Umbilical cord (tissue), 2 donors: Measurements from ENCODE around the gene TRIM54. TPM values are rescaled to one million over a fixed set of nuclear protein-coding genes. Genes with fewer than 3 reads are reported as not detected.
A peak's percentile ranks its signal among the peaks of the same experiment; 100 is the strongest.
"Not testable (repeated sequence)": the region's sequence is repeated elsewhere in the genome, so short reads cannot be mapped to it uniquely, and the experiment has no call there.

Experiments used
- DNase-seq: peaks from one replicate; pipeline ENCODE4 v3.0.0-alpha.2; 2015; ENCODE audit warnings: low spot score
- total RNA-seq: library from RNA; depleted of rRNA; stranded (reverse); fragments of >200 nt; gene quantifications from one replicate; pipeline ENCODE4 v1.2.3, GENCODE V29; 2014; ENCODE audit warnings: low replicate concordance; ENCODE audit not compliant: insufficient read depth

The TRIM54 gene
- total RNA-seq, 1 donor from 2014 or later: 5.1 TPM

DNA sequence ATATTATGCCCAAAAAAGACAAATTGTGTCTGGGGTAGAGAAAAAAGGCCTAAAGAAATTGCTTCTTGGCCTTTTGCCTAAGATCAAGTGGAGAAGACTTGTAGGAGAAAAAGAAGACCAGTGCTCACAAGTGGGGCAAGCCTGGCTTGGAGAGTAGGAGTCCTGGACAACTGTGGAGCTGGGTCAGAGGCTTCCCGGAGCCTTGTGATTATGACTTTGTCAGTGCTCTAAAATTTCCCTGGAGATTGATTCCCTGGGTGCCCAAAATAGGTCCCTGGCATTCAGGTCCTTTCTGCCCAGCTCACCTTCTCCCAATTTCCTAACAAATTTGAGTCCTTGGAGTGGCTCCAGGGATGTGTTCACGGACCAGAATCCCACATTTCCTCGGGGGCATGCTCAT is 787 bp upstream of the TRIM54 start:
- no peak for DNase-seq

GRCh38 chr2:27282892-27283291 is 663 bp downstream of the TRIM54 start:
- no peak for DNase-seq

- DNase-seq: no peak
Observed at GRCh38 chr2:27284996-27285395, 2.8 kb downstream of the TRIM54 start.

GRCh38 chr2:27285481-27285880 is 3.3 kb downstream of the TRIM54 start:
- DNase-seq: no peak

DNA sequence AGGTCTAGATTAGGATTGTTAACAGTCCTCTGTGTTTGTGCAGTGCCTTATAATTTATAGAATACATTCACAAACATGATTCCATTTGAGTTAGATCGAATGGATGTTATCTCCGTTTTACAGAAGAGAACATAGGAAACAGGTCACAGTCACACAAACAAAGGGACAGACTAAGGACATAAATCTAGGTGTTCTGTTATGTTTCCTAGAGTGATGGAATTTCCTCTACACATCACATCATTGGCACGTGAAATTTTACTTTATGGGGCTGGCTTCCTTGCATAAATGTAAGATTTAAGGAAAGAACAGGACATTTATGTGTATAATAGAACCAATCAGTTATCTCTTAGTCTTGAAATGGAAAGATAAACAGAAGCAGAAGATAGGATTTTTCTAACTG is 6.4 kb downstream of the TRIM54 start:
- DNase-seq: no peak

DNA sequence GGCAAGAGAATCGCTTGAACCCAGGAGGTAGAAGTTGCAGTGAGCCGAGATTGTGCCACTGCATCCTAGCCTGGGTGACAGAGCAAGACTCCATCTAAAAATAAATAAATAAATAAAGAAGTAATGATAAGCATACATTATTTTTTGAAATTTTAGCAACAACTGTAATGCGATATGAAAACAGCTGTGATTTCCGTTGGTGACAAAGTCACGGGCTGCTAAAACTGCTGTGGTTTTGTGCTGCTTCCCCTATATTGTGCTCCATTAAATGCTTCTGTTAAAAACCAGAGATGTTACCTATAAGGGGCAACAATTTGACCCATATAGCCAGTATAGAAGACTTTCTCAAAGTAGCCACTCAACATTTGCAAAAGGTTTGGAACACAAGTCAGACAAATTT is 8.3 kb downstream of the TRIM54 start:
- DNase-seq: no peak

- no peak for DNase-seq
Observed at GRCh38 chr2:27291865-27292264, 9.6 kb downstream of the TRIM54 start.

DNA sequence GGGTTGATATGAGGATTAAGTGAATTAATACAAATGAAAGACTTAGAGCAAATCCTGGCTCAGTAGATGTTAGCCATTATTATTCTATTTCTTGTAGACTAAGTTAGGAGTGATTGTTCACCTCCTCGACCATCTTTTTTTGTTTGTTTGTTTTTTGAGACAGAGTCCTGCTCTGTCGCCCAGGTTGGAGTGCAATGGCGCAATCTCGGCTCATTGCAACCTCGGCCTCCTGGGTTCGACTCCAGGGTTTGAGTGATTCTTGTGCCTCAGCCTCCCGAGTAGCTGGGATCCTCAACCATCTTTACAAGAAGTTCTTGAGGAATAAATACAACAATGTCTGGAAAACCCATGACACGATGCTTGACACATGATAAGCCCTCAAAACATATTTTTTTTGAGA is 12.7 kb downstream of the TRIM54 start:
- no peak for DNase-seq

- DNase-seq: no peak
Observed at GRCh38 chr2:27296481-27296880, 14.3 kb downstream of the TRIM54 start.

DNA sequence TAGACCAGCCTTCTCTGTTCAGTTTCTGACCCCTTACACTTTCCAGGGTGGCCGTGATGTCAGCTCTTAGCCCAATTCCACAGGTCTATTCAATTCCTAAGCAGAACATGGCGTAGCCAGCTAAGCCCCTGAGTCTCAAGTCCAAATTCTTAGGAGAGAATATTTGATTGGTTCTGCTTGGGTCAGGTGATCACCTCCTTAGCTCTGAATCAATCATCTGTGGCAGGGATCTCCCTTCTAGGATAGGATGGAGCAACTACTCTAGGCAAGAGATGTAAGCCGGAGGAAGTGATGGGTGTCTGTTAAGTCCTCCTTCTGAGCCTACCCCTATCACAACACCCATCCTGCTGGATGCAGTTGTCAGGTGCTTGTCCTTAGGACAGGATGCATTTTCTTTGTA is 15.0 kb downstream of the TRIM54 start:
- no peak for DNase-seq

DNA sequence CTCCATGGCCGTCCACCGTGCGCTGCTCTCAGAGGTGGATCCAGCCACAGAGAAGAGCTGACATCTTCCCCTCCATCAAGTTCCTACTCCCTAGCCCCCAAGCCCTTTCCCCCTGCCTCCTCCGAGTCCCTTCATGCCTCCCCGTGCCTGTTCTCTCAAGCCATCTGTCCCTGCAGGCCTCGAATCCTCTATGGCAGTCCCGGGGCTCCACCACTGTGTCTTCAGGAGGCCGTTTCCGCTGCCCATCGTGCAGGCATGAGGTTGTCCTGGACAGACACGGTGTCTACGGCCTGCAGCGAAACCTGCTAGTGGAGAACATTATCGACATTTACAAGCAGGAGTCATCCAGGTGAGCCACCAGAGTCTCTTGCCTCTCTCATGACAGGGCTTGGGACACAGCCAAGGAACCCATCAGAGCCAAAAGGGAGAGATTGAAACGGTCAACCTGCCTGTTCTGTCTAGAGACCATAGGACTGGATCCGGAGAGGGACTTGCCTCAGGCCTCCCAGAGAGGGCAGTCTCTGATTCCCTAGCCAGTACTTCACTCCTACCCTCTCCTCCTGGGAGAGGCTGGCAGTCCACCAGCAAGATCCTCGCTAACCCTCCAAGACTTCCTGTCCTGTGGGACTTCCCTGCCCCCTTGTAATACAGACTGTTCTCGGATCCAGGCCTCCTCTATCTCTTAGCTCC is 16.3 kb downstream of the TRIM54 start:
- no peak for DNase-seq

DNA sequence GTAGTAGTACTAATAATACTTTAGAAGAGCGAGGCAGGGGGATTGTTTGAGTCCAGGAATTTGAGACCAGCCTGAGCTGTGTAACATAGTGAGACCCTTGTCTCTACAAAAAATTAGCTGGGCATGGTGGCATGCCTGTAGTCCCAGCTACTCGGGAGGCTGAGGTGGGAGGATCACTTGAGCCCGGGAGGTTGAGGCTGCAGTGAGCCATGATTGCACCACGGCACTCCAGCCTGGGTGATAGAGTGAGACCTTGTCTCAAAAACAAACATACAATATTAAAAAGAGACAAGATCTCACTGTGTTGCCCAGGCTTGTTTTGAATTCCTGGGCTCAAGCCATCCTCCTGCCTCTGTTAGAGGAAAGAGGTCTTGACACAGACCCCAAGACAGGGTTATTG is 18.4 kb downstream of the TRIM54 start:
- not testable (repeated sequence) for DNase-seq

DNA sequence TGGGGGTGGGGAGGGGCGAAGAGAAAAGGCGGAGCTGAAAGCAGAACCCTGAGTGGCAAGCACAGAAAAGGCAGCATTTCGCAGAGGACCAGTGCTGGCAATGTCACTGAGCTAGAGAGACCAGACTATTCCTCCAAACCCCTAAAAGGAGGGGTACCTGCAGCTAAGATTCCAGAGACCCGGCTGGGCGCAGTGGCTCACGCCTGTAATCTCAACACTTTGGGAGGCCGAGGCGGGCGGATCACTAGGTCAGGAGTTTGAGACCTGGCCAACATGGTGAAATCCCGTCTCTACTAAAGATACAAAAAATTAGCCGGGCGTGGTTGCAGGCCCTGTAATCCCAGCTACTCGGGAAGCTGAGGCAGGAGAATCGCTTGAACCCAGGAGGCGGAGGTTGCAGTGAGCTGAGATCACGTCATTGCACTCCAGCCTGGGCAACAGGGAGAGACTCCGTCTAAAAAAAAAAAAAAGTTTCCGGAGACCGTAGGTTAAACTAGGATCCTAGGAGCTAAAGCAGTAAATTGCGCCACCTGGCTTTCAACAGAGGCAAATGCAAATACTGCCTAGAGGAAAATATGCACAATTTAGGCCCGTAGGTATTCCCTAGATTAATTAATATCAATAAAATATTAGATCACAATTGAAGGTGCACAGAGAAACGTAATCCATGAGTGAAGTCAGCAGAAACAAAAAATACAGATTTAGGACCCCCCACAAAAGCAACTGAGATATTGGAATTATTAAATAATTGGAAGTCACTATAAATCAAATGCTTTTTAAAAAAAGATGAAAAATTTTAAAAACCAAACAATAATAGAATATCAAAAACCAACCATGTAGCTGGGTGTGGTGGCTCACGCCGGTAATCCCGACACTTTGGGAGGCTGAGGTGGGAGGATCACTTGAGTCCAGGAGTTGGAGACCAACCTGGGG is 21.1 kb downstream of the TRIM54 start:
- peak; percentile 62 for DNase-seq

- DNase-seq: no peak
Observed at GRCh38 chr2:27304488-27305240, 22.4 kb downstream of the TRIM54 start.

- no peak for DNase-seq
Observed at GRCh38 chr2:27305516-27305915, 23.3 kb downstream of the TRIM54 start.

DNA sequence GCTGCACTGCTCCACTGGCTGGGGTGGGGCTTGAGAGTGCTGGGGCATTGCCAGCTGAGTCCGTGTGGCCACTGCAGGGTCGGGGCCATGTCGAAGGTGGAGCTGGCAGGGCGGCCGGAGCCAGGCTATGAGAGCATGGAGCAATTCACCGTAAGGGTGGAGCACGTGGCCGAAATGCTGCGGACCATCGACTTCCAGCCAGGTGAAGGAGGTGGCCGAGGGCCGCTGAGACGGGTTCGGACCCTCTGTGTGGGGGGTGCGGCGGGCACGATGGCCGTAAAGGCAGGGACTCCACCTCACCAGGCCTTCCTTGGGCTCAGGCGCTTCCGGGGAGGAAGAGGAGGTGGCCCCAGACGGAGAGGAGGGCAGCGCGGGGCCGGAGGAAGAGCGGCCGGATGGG is 23.9 kb downstream of the TRIM54 start:
- no peak for DNase-seq

DNA sequence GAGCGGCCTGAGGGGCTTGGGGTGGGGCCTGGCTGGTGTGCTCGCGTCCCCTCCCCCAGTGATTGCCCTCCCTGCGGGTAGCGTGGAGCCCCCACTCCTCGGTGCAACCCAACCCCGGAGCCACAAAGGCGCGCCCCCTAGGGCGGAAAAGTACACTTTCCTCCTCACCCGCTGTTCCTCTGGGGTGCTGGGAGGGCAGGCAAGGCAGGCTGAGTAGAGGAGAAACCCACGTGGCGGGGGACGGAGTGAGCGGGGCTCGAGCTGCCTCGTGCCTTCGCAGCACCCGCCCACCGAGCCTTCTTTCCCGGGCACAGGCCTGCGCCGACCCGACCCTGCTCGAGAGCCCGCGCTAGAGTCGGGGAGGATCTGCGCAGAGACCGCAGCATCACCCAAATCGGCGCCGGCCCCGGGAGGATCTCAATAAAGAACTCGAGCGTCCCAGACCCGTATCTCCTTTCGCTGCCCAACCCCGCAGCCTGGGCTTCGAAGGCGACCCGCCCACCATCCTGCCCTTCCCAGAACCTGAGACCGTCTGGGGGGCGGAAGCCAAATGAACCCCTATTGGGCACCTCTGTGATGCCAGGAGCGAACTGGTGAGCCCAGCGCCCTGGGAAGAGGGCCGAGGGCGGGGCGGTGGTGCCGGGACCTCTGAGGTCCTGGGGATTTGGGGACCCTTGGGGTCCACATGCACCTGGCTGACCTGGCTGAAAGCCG is 24.5 kb downstream of the TRIM54 start:
- DNase-seq: no peak

DNA sequence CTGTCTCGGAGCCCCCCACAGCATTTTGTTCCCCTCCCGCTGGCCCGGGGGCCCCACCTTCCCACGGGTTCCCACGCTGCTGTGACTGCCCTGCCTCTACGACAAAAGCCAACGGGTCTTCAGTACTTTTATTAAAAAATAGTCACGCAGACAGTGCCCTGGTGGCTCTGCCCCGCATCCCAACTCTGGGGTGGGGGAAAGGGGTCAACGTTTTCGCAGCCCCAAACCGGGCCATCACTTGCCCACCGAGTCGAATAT is 25.0 kb downstream of the TRIM54 start:
- DNase-seq: no peak

- DNase-seq: no peak
Observed at GRCh38 chr2:27307545-27308358, 25.5 kb downstream of the TRIM54 start.

GRCh38 chr2:27308359-27308881 is 26.2 kb downstream of the TRIM54 start, which contains the start of gene UCN:
Gene UCN (minus strand): TSS chr2:27308445. CDS start chr2:27307895, 550 bp downstream.
- DNase-seq: peak; percentile 58

- no peak for DNase-seq
Observed at GRCh38 chr2:27309651-27310050, 27.4 kb downstream of the TRIM54 start.
